Ovary (tissue), 3 donors: ENCODE measurements around the gene RAPGEF4.

Experiments
- CTCF ChIP-seq, 3 donors: fragments of 450-650 bp in 2 of 3; fragments of 200-600 bp in 1 of 3; IDR thresholded peaks; one replicate each; pipeline versions ENCODE4 v1.5.1 to v1.8.0; 2016 to 2022; ENCODE audit warnings: antibody characterized with exemption in 3 of 3, mild to moderate bottlenecking in 1 of 3
- EP300 ChIP-seq: sonication (generic); formaldehyde crosslinking; IDR thresholded peaks from one replicate; pipeline ENCODE4 v1.6.1; 2017; ENCODE audit warnings: antibody characterized with exemption
- donor health status: DM: no; HTN: no; CAD: no.

GRCh38 chr2:172723286-172723685 lies 12.4 kb upstream of the RAPGEF4 start:
- TF ChIP-seq CTCF (IDR thresholded peaks at IDR 0.05) (no peak), EP300 (no peak)
